Neural cell (in vitro differentiated cells): Measurements from ENCODE around the gene GANAB. TPM values are rescaled to one million over a fixed set of nuclear protein-coding genes. Genes with fewer than 3 reads are reported as not detected.

Experiments
- H2AFZ ChIP-seq: fragments of 200-600, 300-800 bp; sonication (generic), shearing (Covaris generic); 2 replicates; pipeline ENCODE4 v1.6.0; 2014; ENCODE audit warnings: low read depth, mild to moderate bottlenecking, antibody characterized with exemption, low read length, moderate library complexity
- H3F3A ChIP-seq: fragments of 200-600 bp; shearing (Covaris generic); 2 replicates; pipeline ENCODE4 v1.6.1; 2016; ENCODE audit warnings: mild to moderate bottlenecking, moderate library complexity, mixed read lengths, antibody characterized with exemption, low read length; ENCODE audit not compliant: insufficient read depth, poor library complexity, severe bottlenecking
- H3K27ac ChIP-seq: fragments of 200-600, 300-800 bp; sonication (generic), shearing (Covaris generic); 2 replicates; pipeline ENCODE4 v1.5.1; 2014; ENCODE audit warnings: mild to moderate bottlenecking, low read length, moderate library complexity
- H3K27me3 ChIP-seq: fragments of 300-800, 200-600 bp; sonication (generic), shearing (Covaris generic); 2 replicates; pipeline ENCODE4 v1.6.0; 2014; ENCODE audit warnings: mild to moderate bottlenecking, low read depth, low read length, moderate library complexity; ENCODE audit not compliant: insufficient read depth
- H3K36me3 ChIP-seq: fragments of 300-800, 200-600 bp; sonication (generic), shearing (Covaris generic); 2 replicates; pipeline ENCODE4 v1.5.1; 2014; ENCODE audit warnings: mild to moderate bottlenecking, antibody characterized with exemption, low read length, moderate library complexity; ENCODE audit not compliant: insufficient read depth
- H3K4me2 ChIP-seq: fragments of 300-800, 200-600 bp; sonication (generic), shearing (Covaris generic); 2 replicates; pipeline ENCODE4 v1.6.0; 2014; ENCODE audit warnings: mild to moderate bottlenecking, low read length
- H3K4me3 ChIP-seq: fragments of 300-800, 200-600 bp; sonication (generic), shearing (Covaris generic); 2 replicates; pipeline ENCODE4 v1.5.1; 2014; ENCODE audit warnings: mild to moderate bottlenecking, low read length, moderate library complexity
- H3K79me2 ChIP-seq: fragments of 200-600 bp; shearing (Covaris generic); replicated peaks from 2 replicates; pipeline ENCODE4 v1.6.0; 2014; ENCODE audit warnings: mild to moderate bottlenecking, low read length, moderate library complexity; ENCODE audit not compliant: insufficient read depth
- H3K9ac ChIP-seq: fragments of 300-800, 200-600 bp; sonication (generic), shearing (Covaris generic); 2 replicates; pipeline ENCODE4 v1.6.1; 2016; ENCODE audit warnings: mild to moderate bottlenecking, low read length, mixed read lengths
- H3K9me2 ChIP-seq: fragments of 200-600 bp; shearing (Covaris generic); 2 replicates; pipeline ENCODE4 v1.6.1; 2016; ENCODE audit warnings: mild to moderate bottlenecking, low read length, mixed read lengths; ENCODE audit not compliant: insufficient read depth
- H3K9me3 ChIP-seq: fragments of 200-600, 300-800 bp; sonication (generic), shearing (Covaris generic); 2 replicates; pipeline ENCODE4 v1.6.1; 2016; ENCODE audit warnings: mild to moderate bottlenecking, mixed run types, low read length, moderate library complexity, mixed read lengths
- H4K20me1 ChIP-seq: fragments of 200-600 bp; shearing (Covaris generic); 2 replicates; pipeline ENCODE4 v1.6.1; 2016; ENCODE audit warnings: mild to moderate bottlenecking, mixed run types; ENCODE audit not compliant: insufficient read depth
- EP300 ChIP-seq: fragments of 450-650 bp; conservative IDR thresholded peaks from 2 replicates; pipeline ENCODE4 v1.6.1; 2014; ENCODE audit warnings: antibody characterized with exemption, mild to moderate bottlenecking, moderate library complexity; ENCODE audit not compliant: poor library complexity, severe bottlenecking
- EZH2 ChIP-seq: fragments of 200-600, 300-800 bp; shearing (Covaris generic), sonication (generic); IDR thresholded peaks from 2 replicates; pipeline ENCODE4 v1.6.1; 2014; ENCODE audit warnings: antibody characterized with exemption, low read length, borderline replicate concordance, mild to moderate bottlenecking; ENCODE audit not compliant: insufficient read depth, poor library complexity, severe bottlenecking
- MXI1 ChIP-seq: fragments of 450-650 bp; conservative IDR thresholded peaks from 2 replicates; pipeline ENCODE4 v1.6.1; 2014; ENCODE audit warnings: antibody characterized with exemption, mild to moderate bottlenecking; ENCODE audit not compliant: poor library complexity, severe bottlenecking
- POLR2AphosphoS5 ChIP-seq: IDR thresholded peaks from 2 replicates; pipeline ENCODE4 v1.6.1; 2012
- RAD21 ChIP-seq: fragments of 450-650 bp; conservative IDR thresholded peaks from 2 replicates; pipeline ENCODE4 v1.6.1; 2014; ENCODE audit warnings: antibody characterized with exemption, mild to moderate bottlenecking, moderate library complexity
- SMC3 ChIP-seq: fragments of 450-650 bp; conservative IDR thresholded peaks from 2 replicates; pipeline ENCODE4 v1.6.1; 2014; ENCODE audit warnings: antibody characterized with exemption, mild to moderate bottlenecking, moderate library complexity; ENCODE audit not compliant: poor library complexity
- TAF1 ChIP-seq: IDR thresholded peaks from 2 replicates; pipeline ENCODE4 v1.6.1; 2012; ENCODE audit warnings: low read depth
- polyA plus RNA-seq: library from polyadenylated mRNA; depleted of rRNA; stranded (reverse); fragments of >200 nt; gene quantifications from 2 replicates; pipeline ENCODE4 v1.2.3, GENCODE V29; 2014
- TF ChIP-seq, protein P1 (sequence below): IDR thresholded peaks from 2 replicates; pipeline ENCODE4 v1.6.1; 2012; ENCODE audit warnings: borderline replicate concordance
- TF ChIP-seq, protein P2 (sequence below): fragments of 450-650 bp; IDR thresholded peaks from 2 replicates; pipeline ENCODE4 v1.5.1; 2014; ENCODE audit warnings: antibody characterized with exemption, mild to moderate bottlenecking, moderate library complexity; ENCODE audit not compliant: poor library complexity, severe bottlenecking

Gene GANAB
- polyA plus RNA-seq, 1 donor from 2014 or later = 62.7 TPM

DNA sequence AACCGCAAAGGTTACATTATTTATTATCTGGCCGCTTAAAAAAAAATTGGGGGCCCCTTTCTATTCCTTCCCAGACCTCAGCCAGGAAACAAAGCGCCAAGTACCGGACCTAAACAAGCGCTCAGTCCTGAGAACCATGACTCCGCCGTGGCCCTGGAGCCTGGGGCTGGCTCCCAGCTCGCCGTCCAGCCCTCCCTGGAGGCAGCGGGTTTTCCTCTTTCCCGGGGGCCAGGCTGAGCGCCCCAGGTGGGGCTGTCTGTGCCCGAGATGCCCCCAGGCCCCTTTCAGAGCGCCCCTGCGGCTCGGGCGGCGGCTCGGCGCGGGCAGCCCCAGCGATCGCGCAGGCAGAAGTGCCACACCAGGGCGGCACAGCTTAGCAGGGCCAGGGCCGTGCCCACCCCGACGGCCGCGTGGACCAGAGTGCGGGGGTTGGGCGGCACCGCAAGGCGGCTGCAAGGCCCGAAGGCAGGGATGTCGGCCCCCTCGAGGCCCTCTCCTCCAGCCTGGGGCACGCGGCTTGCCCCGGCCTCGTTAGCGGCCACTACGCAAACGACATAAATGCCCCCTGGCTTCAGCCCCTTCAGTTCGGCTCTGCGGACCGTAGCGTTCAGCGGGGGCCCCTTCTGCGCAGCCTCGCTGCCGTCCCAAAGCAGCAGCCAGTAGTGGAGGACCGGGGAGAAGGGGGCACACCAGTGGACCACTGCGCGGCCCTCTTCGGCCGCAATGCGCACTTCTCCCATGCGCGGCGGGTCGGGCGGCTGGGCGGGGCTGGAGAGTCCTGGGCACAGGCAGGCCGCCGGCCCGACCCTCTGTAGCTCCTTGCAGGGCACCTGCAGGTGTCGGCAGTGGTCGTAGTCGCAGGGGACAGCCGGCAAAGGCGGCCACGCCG lies 41.3 kb upstream of the GANAB start:
- H3K4me3 ChIP-seq = no peak overlapping the region

DNA sequence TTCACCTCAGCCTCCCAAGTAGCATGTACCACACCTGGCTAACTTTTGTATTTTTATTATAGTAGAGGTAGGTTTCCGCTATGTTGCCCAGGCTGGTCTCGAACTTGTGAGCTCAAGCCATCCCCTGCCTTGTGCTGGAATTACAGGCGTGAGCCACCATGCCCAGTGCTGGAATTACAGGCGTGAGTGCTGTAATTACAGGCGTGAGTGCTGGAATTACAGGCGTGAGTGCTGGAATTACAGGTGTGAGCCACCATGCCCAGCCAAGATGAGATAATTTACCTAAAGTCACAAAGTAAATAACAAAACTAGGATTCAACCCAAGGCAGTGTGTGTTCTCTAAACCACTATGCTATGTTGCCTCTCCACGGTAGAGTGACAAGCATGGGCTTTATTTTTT lies 36.1 kb upstream of the GANAB start:
- H3K9me2 ChIP-seq = no peaks in the 10 kb centered on the region

More for the DNA sequence above, 41.3 kb upstream of the GANAB start:
- Histone ChIP-seq H3K9ac (no peak overlapping the region), H3K9me3 (no peaks in the 10 kb centered on the region), H3K27ac (no peak overlapping the region), H3K79me2 (no peaks in the 10 kb centered on the region), H3K36me3 (no peaks in the 10 kb centered on the region), H4K20me1 (no peaks in the 10 kb centered on the region), H3K9me2 (no peaks in the 10 kb centered on the region), H2AFZ (no peak overlapping the region), H3K27me3 (no peaks in the 10 kb centered on the region), H3K4me2 (no peak overlapping the region), H3F3A (no peaks in the 10 kb centered on the region)
- TF ChIP-seq RAD21 (no peak), EZH2 (no peak), SMC3 (no peak), MXI1 (no peak), TAF1 (no peak), EP300 (no peak), POLR2AphosphoS5 (no peak)
- TF ChIP-seq, protein P1, sequence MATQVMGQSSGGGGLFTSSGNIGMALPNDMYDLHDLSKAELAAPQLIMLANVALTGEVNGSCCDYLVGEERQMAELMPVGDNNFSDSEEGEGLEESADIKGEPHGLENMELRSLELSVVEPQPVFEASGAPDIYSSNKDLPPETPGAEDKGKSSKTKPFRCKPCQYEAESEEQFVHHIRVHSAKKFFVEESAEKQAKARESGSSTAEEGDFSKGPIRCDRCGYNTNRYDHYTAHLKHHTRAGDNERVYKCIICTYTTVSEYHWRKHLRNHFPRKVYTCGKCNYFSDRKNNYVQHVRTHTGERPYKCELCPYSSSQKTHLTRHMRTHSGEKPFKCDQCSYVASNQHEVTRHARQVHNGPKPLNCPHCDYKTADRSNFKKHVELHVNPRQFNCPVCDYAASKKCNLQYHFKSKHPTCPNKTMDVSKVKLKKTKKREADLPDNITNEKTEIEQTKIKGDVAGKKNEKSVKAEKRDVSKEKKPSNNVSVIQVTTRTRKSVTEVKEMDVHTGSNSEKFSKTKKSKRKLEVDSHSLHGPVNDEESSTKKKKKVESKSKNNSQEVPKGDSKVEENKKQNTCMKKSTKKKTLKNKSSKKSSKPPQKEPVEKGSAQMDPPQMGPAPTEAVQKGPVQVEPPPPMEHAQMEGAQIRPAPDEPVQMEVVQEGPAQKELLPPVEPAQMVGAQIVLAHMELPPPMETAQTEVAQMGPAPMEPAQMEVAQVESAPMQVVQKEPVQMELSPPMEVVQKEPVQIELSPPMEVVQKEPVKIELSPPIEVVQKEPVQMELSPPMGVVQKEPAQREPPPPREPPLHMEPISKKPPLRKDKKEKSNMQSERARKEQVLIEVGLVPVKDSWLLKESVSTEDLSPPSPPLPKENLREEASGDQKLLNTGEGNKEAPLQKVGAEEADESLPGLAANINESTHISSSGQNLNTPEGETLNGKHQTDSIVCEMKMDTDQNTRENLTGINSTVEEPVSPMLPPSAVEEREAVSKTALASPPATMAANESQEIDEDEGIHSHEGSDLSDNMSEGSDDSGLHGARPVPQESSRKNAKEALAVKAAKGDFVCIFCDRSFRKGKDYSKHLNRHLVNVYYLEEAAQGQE = no peak
- TF ChIP-seq, protein P2, sequence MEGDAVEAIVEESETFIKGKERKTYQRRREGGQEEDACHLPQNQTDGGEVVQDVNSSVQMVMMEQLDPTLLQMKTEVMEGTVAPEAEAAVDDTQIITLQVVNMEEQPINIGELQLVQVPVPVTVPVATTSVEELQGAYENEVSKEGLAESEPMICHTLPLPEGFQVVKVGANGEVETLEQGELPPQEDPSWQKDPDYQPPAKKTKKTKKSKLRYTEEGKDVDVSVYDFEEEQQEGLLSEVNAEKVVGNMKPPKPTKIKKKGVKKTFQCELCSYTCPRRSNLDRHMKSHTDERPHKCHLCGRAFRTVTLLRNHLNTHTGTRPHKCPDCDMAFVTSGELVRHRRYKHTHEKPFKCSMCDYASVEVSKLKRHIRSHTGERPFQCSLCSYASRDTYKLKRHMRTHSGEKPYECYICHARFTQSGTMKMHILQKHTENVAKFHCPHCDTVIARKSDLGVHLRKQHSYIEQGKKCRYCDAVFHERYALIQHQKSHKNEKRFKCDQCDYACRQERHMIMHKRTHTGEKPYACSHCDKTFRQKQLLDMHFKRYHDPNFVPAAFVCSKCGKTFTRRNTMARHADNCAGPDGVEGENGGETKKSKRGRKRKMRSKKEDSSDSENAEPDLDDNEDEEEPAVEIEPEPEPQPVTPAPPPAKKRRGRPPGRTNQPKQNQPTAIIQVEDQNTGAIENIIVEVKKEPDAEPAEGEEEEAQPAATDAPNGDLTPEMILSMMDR = no peak

More for the DNA sequence above, 36.1 kb upstream of the GANAB start:
- Histone ChIP-seq H3K9me3 (no peaks in the 10 kb centered on the region), H3F3A (no peaks in the 10 kb centered on the region), H3K27me3 (no peaks in the 10 kb centered on the region), H2AFZ (no peak overlapping the region), H4K20me1 (no peaks in the 10 kb centered on the region), H3K4me2 (no peak overlapping the region), H3K9ac (no peak overlapping the region), H3K4me3 (no peak overlapping the region), H3K79me2 (peaks cover 8% of the 10 kb centered on the region), H3K36me3 (no peaks in the 10 kb centered on the region), H3K27ac (no peak overlapping the region)
- TF ChIP-seq, protein P2 = no peak
- TF ChIP-seq EZH2 (no peak), SMC3 (no peak)
- TF ChIP-seq, protein P1 = no peak
